B cell (primary cell): ENCODE results near the gene TECRL.

Experiments
- EZH2 ChIP-seq: IDR thresholded peaks from 2 replicates; pipeline ENCODE4 v1.6.1; 2012; ENCODE audit warnings: borderline replicate concordance, low read depth, mild to moderate bottlenecking, moderate library complexity, low read length; ENCODE audit not compliant: insufficient read depth, poor library complexity, severe bottlenecking
- TF ChIP-seq, protein P1 (sequence below): fragments of 200-600 bp; IDR thresholded peaks from one replicate; pipeline ENCODE4 v1.8.0; 2022; ENCODE audit warnings: antibody characterized with exemption, mild to moderate bottlenecking

DNA sequence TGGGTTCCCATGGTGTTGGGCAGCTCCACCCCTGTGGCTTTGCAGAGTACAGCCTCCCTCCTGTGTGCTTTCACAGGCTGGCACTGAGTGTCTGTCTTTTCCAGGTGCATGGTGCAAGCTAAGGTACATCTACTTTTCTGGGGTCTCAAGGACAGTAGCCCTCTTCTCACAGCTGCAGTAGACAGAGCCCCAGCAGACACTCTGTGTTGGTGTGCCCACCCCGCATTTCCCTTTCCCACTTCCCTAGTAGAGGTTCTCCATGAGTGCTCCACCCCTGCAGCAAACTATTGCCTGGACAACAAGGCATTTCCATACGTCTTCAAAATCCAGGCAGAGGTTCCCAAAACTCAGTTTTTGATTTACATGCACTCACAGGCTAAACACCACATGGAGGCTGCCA lies 143.0 kb downstream of the TECRL start:
- TF ChIP-seq, protein P1, sequence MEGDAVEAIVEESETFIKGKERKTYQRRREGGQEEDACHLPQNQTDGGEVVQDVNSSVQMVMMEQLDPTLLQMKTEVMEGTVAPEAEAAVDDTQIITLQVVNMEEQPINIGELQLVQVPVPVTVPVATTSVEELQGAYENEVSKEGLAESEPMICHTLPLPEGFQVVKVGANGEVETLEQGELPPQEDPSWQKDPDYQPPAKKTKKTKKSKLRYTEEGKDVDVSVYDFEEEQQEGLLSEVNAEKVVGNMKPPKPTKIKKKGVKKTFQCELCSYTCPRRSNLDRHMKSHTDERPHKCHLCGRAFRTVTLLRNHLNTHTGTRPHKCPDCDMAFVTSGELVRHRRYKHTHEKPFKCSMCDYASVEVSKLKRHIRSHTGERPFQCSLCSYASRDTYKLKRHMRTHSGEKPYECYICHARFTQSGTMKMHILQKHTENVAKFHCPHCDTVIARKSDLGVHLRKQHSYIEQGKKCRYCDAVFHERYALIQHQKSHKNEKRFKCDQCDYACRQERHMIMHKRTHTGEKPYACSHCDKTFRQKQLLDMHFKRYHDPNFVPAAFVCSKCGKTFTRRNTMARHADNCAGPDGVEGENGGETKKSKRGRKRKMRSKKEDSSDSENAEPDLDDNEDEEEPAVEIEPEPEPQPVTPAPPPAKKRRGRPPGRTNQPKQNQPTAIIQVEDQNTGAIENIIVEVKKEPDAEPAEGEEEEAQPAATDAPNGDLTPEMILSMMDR, result no peak
- no peak for TF ChIP-seq EZH2
